GM21529 (cell line): ENCODE measurements around the gene OSR1.
"Not testable (repeated sequence)": the region's sequence is repeated elsewhere in the genome, so short reads cannot be mapped to it uniquely, and the experiment has no call there.

ENCODE experiments used
- ATAC-seq: cut with Tn5 transposase; IDR thresholded peaks from one replicate; pipeline ENCODE4 v1.9.1; 2021; ENCODE audit not compliant: unreplicated experiment

Gene OSR1

GRCh38 chr2:19336781-19337180, 21.6 kb downstream of the OSR1 start:
- ATAC-seq = no peak

GRCh38 chr2:19332503-19332902, 25.9 kb downstream of the OSR1 start:
- ATAC-seq = no peak

DNA sequence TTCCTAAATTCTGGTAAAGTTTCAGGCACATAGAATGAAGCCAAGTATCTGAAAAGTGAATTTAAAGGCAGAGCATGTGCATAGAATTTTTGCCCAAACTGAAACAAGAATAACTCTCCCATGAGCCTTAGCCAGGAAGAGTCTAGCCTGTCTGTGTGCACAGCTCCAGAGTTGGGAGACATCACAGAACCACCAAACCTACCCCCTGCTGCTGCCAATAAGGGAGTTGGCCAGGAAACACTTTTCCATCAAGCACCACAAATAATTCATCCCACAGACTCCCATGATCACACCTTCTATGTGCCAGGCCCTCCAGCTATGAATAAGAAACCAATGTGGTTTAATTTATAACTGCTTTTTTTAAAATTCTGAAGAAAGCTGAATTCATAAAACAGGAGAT, 27.0 kb downstream of the OSR1 start:
- ATAC-seq = no peak

GRCh38 chr2:19330436-19330835, 28.0 kb downstream of the OSR1 start:
- no peak for ATAC-seq

GRCh38 chr2:19329445-19329844, 29.0 kb downstream of the OSR1 start:
- ATAC-seq = no peak

GRCh38 chr2:19327496-19327895, 30.9 kb downstream of the OSR1 start:
- no peak for ATAC-seq

- no peak for ATAC-seq
Measured at GRCh38 chr2:19321946-19322345, 36.5 kb downstream of the OSR1 start.

DNA sequence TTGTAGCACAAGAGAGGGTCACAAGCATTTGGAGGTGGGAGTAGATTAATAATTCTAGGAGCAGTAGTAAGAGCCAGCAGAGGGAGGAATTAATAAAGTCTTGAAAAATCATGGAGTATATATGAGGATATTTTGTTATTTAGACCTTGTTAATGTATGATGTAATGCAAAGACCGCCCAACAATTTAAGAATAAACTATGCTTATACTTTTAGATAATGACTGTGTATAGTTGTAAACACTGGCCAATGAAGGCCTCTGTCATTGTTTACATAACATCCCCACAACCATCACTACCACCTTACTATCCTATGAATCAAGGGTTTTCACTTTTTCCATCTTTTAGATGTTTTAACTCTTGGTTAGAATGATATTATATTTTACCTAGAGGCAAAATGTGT, 37.6 kb downstream of the OSR1 start:
- no peak for ATAC-seq

DNA sequence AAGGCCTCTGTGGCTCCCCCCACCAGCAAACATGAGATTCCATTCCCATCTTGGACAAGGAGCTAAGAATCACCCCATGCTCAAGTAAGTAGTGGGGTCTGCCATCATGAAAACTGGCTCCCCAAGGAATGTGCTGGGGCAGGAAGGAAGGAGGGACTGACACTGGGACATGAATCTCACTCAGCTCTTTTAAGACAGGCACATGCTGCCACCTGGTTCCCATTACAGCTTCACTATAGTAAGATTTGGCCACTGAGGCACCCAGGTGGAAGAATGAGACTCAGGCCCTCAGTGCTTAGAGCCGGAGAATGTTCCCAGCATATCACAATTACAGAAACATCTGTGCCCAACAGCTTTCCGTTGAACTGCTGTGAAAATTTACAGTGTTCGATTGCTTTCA, 38.7 kb downstream of the OSR1 start:
- ATAC-seq = no peak

GRCh38 chr2:19319064-19319463, 39.4 kb downstream of the OSR1 start:
- ATAC-seq = no peak

- ATAC-seq = no peak
Measured at GRCh38 chr2:19313553-19313952, 44.9 kb downstream of the OSR1 start.

GRCh38 chr2:19312949-19313348, 45.5 kb downstream of the OSR1 start:
- ATAC-seq = peak; percentile 71

GRCh38 chr2:19306065-19306464, 52.4 kb downstream of the OSR1 start:
- not testable (repeated sequence) for ATAC-seq

GRCh38 chr2:19305400-19306055, 52.9 kb downstream of the OSR1 start:
- ATAC-seq = not testable (repeated sequence)

GRCh38 chr2:19301706-19302105, 56.7 kb downstream of the OSR1 start:
- ATAC-seq = no peak
